Activated B cell treated with CpG ODN at 0.5 μM for 24 hours (primary cell): ENCODE measurements around the gene PRKCH. TPM values are rescaled to one million over a fixed set of nuclear protein-coding genes. Genes with fewer than 3 reads are reported as not detected.

Experiments
- ATAC-seq: fragments of 200-7000 bp; cut with Tn5 transposase; one replicate; pipeline ENCODE4 v1.10.0; 2021; ENCODE audit warnings: low read depth, mild to moderate bottlenecking, moderate library complexity
- CTCF ChIA-PET: fragments of 350-600 bp; sonication (Branson Sonifier 250); formaldehyde crosslinking; loops from one replicate; lab custom pipeline; 2021; ENCODE audit warnings: antibody characterized with exemption; lab: Charles Lee
- POLR2A ChIA-PET: fragments of 350-600 bp; sonication (Branson Sonifier 250); formaldehyde crosslinking; loops from one replicate; lab custom pipeline; 2021; ENCODE audit warnings: antibody characterized with exemption; lab: Charles Lee
- DNase-seq: peaks from one replicate; pipeline ENCODE4 v3.0.0; 2022
- H3K27ac Mint-ChIP-seq: one replicate; pipeline ENCODE4 v1.8.0; 2020; ENCODE audit warnings: mixed read lengths
- H3K27me3 Mint-ChIP-seq: one replicate; pipeline ENCODE4 v1.8.0; 2021; ENCODE audit warnings: mixed read lengths
- H3K36me3 Mint-ChIP-seq: one replicate; pipeline ENCODE4 v1.8.0; 2021; ENCODE audit warnings: low read depth, mixed read lengths
- H3K4me1 Mint-ChIP-seq: one replicate; pipeline ENCODE4 v1.8.0; 2021; ENCODE audit warnings: mixed read lengths
- H3K4me3 Mint-ChIP-seq: one replicate; pipeline ENCODE4 v1.8.0; 2020; ENCODE audit warnings: mild to moderate bottlenecking, mixed read lengths
- H3K9me3 Mint-ChIP-seq: one replicate; pipeline ENCODE4 v1.8.0; 2020; ENCODE audit warnings: mixed read lengths
- intact Hi-C: fragments of 100-400 bp; cut with micrococcal nuclease; formaldehyde crosslinking; loops from one replicate; pipeline ENCODE4 v1.15.1; 2024
- total RNA-seq: library from RNA; stranded (reverse); gene quantifications from 2 replicates; pipeline ENCODE4 v1.2.3, GENCODE V29; 2022
- TF ChIP-seq, protein P1 (sequence below): fragments of 200-600 bp; IDR thresholded peaks from one replicate; pipeline ENCODE4 v1.8.0; 2022; ENCODE audit warnings: antibody characterized with exemption, mild to moderate bottlenecking

The PRKCH gene
- total RNA-seq, 1 donor from 2014 or later, result 4.6 TPM

GRCh38 chr14:61516964-61517653 lies 195.7 kb downstream of the PRKCH start:
- no peak for ATAC-seq
- Mint-ChIP-seq H3K4me1 (peaks cover 14% of the 10 kb centered on the region), H3K27me3 (no peaks in the 10 kb centered on the region), H3K27ac (no peak overlapping the region), H3K9me3 (no peaks in the 10 kb centered on the region), H3K36me3 (no peaks in the 10 kb centered on the region), H3K4me3 (no peak overlapping the region)
- intact Hi-C loops, result no loop called here
- ChIA-PET CTCF (no interaction called here), POLR2A (interaction anchor here (1.4 to 1.9 kb wide), 2 partner anchors 12 to 14 kb away, joined by 3 to 11 read pairs; no protein-coding TSS in a partner anchor)
- DNase-seq, result no peak
- TF ChIP-seq, protein P1, sequence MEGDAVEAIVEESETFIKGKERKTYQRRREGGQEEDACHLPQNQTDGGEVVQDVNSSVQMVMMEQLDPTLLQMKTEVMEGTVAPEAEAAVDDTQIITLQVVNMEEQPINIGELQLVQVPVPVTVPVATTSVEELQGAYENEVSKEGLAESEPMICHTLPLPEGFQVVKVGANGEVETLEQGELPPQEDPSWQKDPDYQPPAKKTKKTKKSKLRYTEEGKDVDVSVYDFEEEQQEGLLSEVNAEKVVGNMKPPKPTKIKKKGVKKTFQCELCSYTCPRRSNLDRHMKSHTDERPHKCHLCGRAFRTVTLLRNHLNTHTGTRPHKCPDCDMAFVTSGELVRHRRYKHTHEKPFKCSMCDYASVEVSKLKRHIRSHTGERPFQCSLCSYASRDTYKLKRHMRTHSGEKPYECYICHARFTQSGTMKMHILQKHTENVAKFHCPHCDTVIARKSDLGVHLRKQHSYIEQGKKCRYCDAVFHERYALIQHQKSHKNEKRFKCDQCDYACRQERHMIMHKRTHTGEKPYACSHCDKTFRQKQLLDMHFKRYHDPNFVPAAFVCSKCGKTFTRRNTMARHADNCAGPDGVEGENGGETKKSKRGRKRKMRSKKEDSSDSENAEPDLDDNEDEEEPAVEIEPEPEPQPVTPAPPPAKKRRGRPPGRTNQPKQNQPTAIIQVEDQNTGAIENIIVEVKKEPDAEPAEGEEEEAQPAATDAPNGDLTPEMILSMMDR, result no peak

DNA sequence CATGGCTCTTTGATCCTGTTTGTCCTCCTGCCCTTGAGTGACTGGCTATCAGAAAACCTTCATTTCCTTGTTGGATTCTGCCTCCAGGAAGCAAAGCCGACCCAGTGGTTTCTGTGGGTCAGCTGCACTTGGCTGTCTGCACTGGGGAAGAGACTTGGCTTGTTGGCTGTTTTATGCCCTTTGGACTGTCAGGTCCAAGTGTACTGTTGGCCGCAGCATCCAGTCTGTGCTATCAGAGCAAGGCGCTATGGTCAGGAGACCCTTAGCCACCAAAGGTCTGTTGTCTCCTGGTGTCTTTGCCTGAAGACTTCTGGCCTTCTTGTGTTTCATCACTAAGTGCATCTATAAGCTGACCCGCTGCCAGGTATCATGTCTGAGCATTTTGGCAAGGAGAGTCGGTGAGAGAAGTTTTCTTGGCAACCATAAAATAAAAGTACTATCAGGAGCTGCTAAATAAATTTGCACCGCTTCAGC lies 196.6 kb downstream of the PRKCH start:
- H3K27me3 Mint-ChIP-seq, result no peaks in the 10 kb centered on the region
- no peak overlapping the region for H3K27ac Mint-ChIP-seq
- POLR2A ChIA-PET, result interaction anchor here (0.7 to 1.9 kb wide), 4 partner anchors 13 to 16 kb away, joined by 3 to 11 read pairs (median 3); no protein-coding TSS in a partner anchor
- intact Hi-C loops, result no loop called here
- no peak overlapping the region for H3K4me3 Mint-ChIP-seq
- DNase-seq, result no peak
- TF ChIP-seq, protein P1, result no peak
- no peaks in the 10 kb centered on the region for H3K9me3 Mint-ChIP-seq
- ATAC-seq, result no peak
- peaks cover 11% of the 10 kb centered on the region for H3K4me1 Mint-ChIP-seq
- CTCF ChIA-PET, result no interaction called here
- no peaks in the 10 kb centered on the region for H3K36me3 Mint-ChIP-seq

- peak; percentile 73 for ATAC-seq
- ChIA-PET POLR2A (interaction anchor here (0.7 to 1.9 kb wide), 5 partner anchors 13 to 17 kb away, joined by 3 to 11 read pairs (median 3); no protein-coding TSS in a partner anchor), CTCF (no interaction called here)
- H3K36me3 Mint-ChIP-seq, result no peaks in the 10 kb centered on the region
- no peaks in the 10 kb centered on the region for H3K9me3 Mint-ChIP-seq
- H3K27ac Mint-ChIP-seq, result no peak overlapping the region
- DNase-seq, result no peak
- peaks cover 11% of the 10 kb centered on the region for H3K4me1 Mint-ChIP-seq
- intact Hi-C loops, result no loop called here
- H3K4me3 Mint-ChIP-seq, result no peak overlapping the region
- TF ChIP-seq, protein P1, result no peak
- H3K27me3 Mint-ChIP-seq, result no peaks in the 10 kb centered on the region
These were observed 197.0 kb downstream of the PRKCH start for GRCh38 chr14:61518403-61518802.

GRCh38 chr14:61519106-61519505 lies 197.7 kb downstream of the PRKCH start:
- H3K27ac Mint-ChIP-seq, result no peak overlapping the region
- no peaks in the 10 kb centered on the region for H3K27me3 Mint-ChIP-seq
- H3K4me1 Mint-ChIP-seq, result peaks cover 11% of the 10 kb centered on the region
- DNase-seq (no peak), ATAC-seq (no peak)
- ChIA-PET POLR2A (interaction anchor here (0.7 to 1.9 kb wide), 4 partner anchors 16 to 34 kb away, joined by 3 to 11 read pairs (median 4); no protein-coding TSS in a partner anchor), CTCF (interaction anchor here (1.2 kb wide), 1 partner anchor 13 kb away, joined by 3 read pairs; no protein-coding TSS in a partner anchor)
- TF ChIP-seq, protein P1, result no peak
- no peak overlapping the region for H3K4me3 Mint-ChIP-seq
- no peaks in the 10 kb centered on the region for H3K36me3 Mint-ChIP-seq
- no peaks in the 10 kb centered on the region for H3K9me3 Mint-ChIP-seq
- intact Hi-C loops, result no loop called here

- ATAC-seq, result no peak
- intact Hi-C loops, result no loop called here
- Mint-ChIP-seq H3K4me1 (peaks cover 11% of the 10 kb centered on the region), H3K36me3 (no peaks in the 10 kb centered on the region), H3K9me3 (no peaks in the 10 kb centered on the region), H3K4me3 (no peak overlapping the region), H3K27me3 (no peaks in the 10 kb centered on the region), H3K27ac (no peak overlapping the region)
- POLR2A ChIA-PET, result interaction anchor here (1.2 kb wide), 1 partner anchor 34 kb away, joined by 4 read pairs; no protein-coding TSS in a partner anchor
- CTCF ChIA-PET, result interaction anchor here (1.2 to 1.6 kb wide), 2 partner anchors 8 to 14 kb away, joined by 3 to 9 read pairs; no protein-coding TSS in a partner anchor
- TF ChIP-seq, protein P1, result no peak
- DNase-seq, result no peak
These were observed 198.4 kb downstream of the PRKCH start for GRCh38 chr14:61519735-61520134.
